ENCODE measurements around the gene METTL23.

Gene METTL23, protein sequence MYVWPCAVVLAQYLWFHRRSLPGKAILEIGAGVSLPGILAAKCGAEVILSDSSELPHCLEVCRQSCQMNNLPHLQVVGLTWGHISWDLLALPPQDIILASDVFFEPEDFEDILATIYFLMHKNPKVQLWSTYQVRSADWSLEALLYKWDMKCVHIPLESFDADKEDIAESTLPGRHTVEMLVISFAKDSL

DNA sequence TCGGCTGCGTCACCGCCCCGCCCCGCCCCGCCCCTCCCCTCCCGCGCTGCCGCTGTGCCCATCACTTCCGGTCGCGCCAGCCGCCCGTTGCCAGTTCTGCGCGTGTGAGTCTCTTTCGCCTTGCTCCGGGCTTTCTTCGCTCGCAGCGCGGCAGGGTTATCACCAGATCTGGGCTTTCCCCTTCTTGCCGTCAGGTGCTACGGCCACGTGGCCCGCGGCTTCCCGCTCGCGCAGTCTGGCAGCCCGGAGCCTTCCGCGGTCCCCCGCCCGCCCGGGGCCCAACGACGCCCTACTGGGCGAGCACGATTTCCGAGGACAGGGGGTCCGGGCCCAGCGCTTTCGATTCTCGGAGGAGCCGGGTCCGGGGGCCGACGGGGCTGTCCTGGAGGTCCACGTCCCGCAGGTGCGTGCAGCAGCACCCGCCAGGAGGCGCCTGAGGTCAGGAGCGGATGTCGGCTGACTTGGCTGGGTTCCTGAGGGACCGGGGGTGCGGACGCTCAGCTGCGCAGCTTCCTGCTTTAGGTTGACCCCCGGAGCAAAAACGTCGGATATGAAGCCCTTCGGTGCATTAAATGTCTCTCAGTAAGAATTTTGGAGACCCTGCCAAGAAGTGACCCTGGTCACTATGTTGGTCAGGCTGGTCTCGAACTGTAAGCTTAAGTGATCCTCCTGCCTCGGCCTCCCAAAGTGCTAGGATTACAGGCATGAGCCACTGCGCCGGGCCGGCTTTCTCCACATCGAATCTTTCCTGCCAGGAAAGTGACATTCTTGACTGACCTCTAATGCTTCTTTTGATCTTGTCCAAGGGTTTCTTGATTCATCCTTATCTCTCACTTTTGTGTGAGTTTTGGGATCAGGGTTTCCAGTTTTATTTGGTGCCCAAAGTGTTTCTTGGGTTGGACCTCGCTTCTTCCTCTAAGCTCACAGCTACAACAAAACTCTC, at the start of gene METTL23:
Gene METTL23 (plus strand): TSS at position 64 of the 943 bp plus-strand sequence. CDS start 2,872 bp downstream, outside the sequence.
- TF ChIP-seq GATA2 (IDR thresholded peaks at IDR 0.05; ENCODE audit: low read depth, low read length) (peak; percentile 80), GATA3 (IDR thresholded peaks at IDR 0.05; ENCODE audit: low read depth, low read length) (no peak)

DNA sequence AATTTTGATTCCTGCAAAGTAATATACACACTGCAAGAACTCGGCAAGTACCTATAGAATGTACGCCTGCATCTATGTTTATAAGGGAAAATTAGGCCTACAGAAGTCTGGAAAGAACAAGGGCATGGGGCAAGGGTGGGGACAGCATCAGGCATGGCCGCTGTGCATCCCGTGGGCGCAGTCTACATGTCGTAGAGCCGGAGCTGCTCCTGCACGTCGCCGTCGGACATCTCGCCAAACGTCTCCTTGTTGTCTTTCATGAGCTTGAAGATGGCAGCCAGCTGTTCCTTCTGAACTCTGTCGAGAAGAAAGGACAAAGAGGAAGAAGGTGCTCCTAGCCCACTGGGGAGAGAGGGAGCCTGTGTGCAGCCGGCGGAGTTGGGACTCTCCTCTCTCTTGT, 49.2 kb upstream of the METTL23 start:
- no peak for TF ChIP-seq GATA3 (IDR thresholded peaks at IDR 0.05; ENCODE audit: low read depth, low read length)
- no peak for TF ChIP-seq GATA2 (IDR thresholded peaks at IDR 0.05; ENCODE audit: low read depth, low read length)

GRCh38 chr17:76678330-76678729, 48.3 kb upstream of the METTL23 start:
- TF ChIP-seq GATA2 (IDR thresholded peaks at IDR 0.05; ENCODE audit: low read depth, low read length) = no peak
- no peak for TF ChIP-seq GATA3 (IDR thresholded peaks at IDR 0.05; ENCODE audit: low read depth, low read length)

GRCh38 chr17:76679239-76679638, 47.4 kb upstream of the METTL23 start:
- TF ChIP-seq GATA2 (IDR thresholded peaks at IDR 0.05; ENCODE audit: low read depth, low read length) (no peak), GATA3 (IDR thresholded peaks at IDR 0.05; ENCODE audit: low read depth, low read length) (no peak)

DNA sequence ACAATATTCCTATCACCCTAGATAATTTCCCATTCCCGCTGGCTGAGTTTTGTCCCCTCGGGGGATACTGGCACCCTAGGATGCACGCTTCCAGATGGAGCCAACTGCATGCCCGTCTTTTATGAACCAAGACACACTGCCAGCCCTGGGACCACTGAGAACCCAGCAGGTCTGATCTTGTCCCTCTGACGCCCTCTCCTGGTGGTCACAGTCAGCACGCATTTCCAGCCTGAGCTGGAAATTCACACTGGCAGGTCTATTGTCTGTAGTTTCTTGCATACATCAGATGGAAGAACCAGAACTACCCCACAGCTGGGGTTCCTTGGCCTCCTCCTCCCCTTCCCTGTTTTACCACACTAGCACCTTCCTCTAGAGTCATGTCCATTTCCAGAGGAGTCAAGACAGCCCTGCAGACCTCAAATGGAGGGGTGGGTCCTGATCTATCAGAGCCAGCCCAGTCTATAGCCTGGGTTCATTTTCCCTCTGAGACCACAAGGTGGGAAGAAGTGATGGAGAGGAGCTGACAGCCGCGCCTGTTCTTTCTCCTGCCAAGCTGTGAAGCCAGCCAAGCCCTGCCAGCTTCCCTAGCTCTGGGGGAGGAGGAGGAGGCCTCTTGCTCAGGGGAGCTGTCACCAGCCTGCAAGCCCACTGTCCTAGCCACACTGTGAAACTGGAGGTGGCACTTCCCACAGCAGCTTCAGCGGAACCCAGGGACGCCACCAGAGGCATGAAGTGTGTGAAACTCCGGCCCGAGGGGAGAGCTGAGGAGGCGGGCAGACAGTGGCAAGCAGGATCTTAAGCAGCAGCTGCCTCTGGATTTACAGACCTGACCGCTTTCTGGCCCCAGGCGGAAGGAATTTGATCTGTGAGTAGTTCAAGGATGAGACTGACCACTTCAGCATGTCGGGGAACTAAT, 45.2 kb upstream of the METTL23 start:
- TF ChIP-seq GATA2 (IDR thresholded peaks at IDR 0.05; ENCODE audit: low read depth, low read length) (no peak), GATA3 (IDR thresholded peaks at IDR 0.05; ENCODE audit: low read depth, low read length) (no peak)

- TF ChIP-seq GATA3 (IDR thresholded peaks at IDR 0.05; ENCODE audit: low read depth, low read length) (no peak), GATA2 (IDR thresholded peaks at IDR 0.05; ENCODE audit: low read depth, low read length) (no peak)
Observed at GRCh38 chr17:76682296-76682695, 44.3 kb upstream of the METTL23 start.

DNA sequence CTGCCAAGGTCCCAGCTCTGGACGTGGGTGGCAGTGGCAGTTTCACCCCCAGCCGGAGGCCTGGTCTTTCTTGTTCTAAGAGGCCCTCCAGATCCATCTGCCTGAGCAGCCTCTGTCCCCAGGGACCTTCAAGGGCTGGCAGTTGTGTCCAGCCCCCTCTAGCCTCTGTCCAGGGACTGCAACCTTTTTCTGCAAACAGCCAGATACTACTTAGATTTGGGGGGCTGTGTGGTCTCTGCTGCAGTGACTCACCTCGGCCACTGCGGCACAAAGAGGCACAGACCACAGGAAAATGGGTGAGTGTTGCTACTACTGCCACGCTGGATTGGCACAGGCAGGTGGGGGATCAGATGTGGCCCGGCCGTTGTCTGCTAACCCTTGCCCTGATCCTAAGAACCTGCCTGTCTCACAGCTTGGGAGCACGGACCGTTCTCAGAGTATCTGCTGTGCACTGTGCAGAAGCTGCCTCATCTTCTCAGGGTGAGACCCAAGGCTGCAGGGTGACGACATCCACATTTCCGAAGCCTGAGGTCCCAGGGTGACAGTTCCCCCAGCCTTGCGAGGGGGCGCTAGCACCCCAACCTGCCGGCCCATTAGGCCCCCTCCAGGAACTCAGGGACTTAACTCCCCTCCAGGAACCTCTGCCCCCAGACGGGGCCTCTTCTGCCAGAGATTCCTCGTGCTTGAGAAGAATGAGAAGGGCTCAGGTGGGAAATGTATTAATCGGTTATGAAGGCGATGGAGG, 43.5 kb upstream of the METTL23 start:
- no peak for TF ChIP-seq GATA3 (IDR thresholded peaks at IDR 0.05; ENCODE audit: low read depth, low read length)
- no peak for TF ChIP-seq GATA2 (IDR thresholded peaks at IDR 0.05; ENCODE audit: low read depth, low read length)

DNA sequence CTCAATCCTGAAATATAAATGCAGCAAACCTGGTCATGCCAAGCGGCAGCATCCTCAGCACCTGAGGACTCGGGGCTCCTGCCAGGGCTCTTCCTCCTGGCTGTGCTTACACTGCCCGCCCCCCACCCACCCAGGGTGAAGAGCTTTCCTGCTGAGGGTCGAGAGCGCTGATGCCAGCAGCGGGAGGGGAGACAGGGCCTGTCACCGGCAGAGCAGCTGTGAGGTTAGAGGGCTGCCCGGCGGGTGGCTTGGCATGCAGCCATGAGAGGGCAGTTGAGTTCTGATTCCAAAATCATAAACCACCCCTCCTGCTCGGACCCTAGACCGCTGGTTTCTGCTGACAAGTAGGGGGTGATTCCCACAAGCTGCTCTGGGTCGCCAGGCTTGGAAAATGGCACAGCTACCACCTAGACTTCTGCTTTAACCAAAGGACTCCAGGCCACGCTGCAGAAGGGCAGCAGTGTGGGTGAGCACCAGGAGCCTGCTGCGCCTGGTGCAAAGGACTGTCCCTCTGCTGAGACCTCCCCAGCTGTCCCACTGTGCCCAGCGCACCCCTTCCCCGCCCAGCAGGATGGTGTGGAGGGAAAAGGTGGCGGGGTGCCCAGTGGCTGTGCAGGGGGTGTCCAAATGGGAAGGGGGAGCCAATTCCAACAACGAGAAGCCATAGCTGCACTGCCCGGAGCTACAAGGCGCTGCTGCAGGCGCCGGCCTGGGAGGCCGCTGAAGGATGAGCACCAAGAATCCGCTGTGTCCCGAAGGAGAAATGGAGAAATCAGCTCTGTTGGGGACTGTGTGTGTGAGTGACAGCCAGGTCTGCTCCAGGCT, 42.5 kb upstream of the METTL23 start:
- no peak for TF ChIP-seq GATA2 (IDR thresholded peaks at IDR 0.05; ENCODE audit: low read depth, low read length)

- TF ChIP-seq GATA3 (IDR thresholded peaks at IDR 0.05; ENCODE audit: low read depth, low read length) = no peak
Observed at GRCh38 chr17:76684756-76685155, 41.9 kb upstream of the METTL23 start.

DNA sequence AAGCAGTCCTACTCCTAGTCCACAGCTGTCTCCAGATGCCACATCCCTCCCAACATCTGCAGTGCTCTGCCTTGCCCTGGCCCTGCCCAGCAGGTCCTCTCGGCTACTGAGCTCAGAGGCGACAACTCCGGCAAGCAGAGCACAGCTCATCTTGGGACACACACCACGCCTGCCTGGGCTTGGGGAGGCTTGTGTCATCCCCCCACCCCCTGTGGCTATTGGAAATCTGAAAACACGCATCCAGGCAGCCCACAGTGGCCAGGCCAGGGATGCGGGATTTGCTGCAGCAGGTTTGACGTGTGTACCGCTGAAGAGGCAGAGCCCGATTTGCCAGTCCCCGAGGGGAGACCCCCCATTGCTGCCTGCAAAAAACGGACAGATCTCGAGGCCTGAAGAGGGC, 41.3 kb upstream of the METTL23 start:
- TF ChIP-seq GATA3 (IDR thresholded peaks at IDR 0.05; ENCODE audit: low read depth, low read length) (no peak), GATA2 (IDR thresholded peaks at IDR 0.05; ENCODE audit: low read depth, low read length) (no peak)

DNA sequence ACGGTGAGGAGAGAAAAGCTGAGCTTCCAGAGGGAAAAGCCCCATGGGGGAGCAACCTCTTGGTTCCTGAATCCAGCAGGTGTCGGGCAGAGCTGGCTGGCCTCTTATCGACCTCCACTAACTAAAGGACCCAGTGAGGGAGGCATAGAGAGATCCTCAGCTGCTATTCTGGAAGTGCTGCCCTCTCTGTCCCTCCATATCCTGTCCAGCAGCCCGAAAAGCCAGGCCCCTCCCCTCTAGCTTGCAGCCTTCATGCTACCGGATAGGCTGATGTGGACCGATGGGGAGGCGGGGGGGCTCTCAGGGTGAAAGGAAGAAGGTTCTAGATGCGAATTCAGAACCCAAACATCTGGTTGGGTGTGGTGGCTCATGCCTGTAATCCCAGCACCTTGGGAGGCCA, 40.8 kb upstream of the METTL23 start:
- no peak for TF ChIP-seq GATA2 (IDR thresholded peaks at IDR 0.05; ENCODE audit: low read depth, low read length)

DNA sequence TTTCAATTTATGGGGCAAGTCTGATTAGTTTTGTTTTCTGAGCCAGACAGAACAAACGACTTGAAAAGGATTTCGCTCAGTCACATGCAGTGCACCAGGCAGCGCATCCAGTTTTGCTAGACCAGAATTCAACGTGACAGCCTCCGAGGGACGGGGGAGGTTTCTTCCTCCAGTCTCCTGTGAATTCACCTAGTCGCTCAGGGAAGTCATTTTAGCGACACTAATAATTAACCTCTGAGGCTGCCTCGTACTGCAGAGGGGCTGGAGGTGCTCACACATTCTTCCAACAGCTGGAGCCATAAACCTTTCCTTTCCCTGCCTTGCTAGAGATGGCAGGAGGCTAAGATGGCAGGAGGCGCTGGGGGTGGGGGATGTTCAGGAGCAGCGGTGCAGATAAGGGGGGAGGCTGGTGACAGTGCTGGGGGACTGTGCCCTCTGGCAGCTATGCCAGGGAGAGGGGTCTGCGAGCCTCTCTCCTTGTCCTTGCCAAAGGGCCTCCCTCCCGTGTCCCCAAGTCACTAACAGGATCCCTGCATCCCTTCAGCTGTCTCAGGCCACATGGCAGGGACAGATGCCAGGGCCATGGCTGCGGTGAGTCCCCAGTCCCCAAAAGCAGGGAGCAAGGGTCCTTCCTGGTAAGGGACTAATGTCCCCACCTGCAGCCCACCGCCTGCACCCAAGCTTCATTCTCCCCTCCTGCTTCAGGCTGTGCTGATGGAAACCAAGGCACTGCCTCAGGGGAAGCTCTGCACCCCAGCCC, 39.9 kb upstream of the METTL23 start:
- TF ChIP-seq GATA3 (IDR thresholded peaks at IDR 0.05; ENCODE audit: low read depth, low read length) = no peak
- peak; percentile 35 for TF ChIP-seq GATA2 (IDR thresholded peaks at IDR 0.05; ENCODE audit: low read depth, low read length)

All from SH-SY5Y (cell line).